Hepatic stellate cell (primary cell): ENCODE data around the gene BFSP2.
"Not testable (repeated sequence)": the region's sequence is repeated elsewhere in the genome, so short reads cannot be mapped to it uniquely, and the experiment has no call there.

Source experiments
- DNase-seq: peaks from one replicate; pipeline ENCODE4 v3.0.0; 2011; ENCODE audit warnings: low spot score

BFSP2 gene

GRCh38 chr3:133520286-133520685 lies 120.4 kb downstream of the BFSP2 start:
- no peak for DNase-seq

- not testable (repeated sequence) for DNase-seq
Observed at GRCh38 chr3:133520938-133521337, 121.1 kb downstream of the BFSP2 start.

GRCh38 chr3:133521946-133522345 lies 122.1 kb downstream of the BFSP2 start:
- no peak for DNase-seq

- DNase-seq, result not testable (repeated sequence)
Observed at GRCh38 chr3:133523758-133524157, 123.9 kb downstream of the BFSP2 start.
